ENCODE results near the gene HIPK3.

- TF ChIP-seq CTCF (IDR thresholded peaks at IDR 0.05; ENCODE audit: low read depth, low read length) (no peak), POLR2A (IDR thresholded peaks at IDR 0.05; ENCODE audit: extremely low read depth, insufficient read length) (no peak)
These were observed 24.6 kb downstream of the HIPK3 start for GRCh38 chr11:33281758-33282157.

All from NB4 (cell line).